SK-N-MC (cell line): ENCODE measurements around the gene PCBP3.

Experiments
- EZH2 ChIP-seq: fragments of 200-600 bp; sonication (generic); IDR thresholded peaks from one replicate; pipeline ENCODE4 v1.6.1; 2017; ENCODE audit warnings: antibody characterized with exemption
- FOXP2 ChIP-seq: optimal IDR thresholded peaks from 2 replicates; pipeline ENCODE3; 2011; ENCODE audit warnings: mild to moderate bottlenecking, moderate library complexity; ENCODE audit not compliant: insufficient read depth; ENCODE audit errors: extremely low read length, control extremely low read depth
- POLR2AphosphoS5 ChIP-seq: IDR thresholded peaks from 2 replicates; pipeline ENCODE4 v1.6.1; 2012; ENCODE audit warnings: mild to moderate bottlenecking, low read depth, low read length, borderline replicate concordance

GRCh38 chr21:45706299-45706698, 62.8 kb downstream of the PCBP3 start:
- TF ChIP-seq EZH2 (no peak), POLR2AphosphoS5 (no peak), FOXP2 (no peak)
